GM10248 (cell line): ENCODE measurements around the gene KCTD8.

Experiments used
- CTCF ChIA-PET: fragments of 300-600 bp; sonication (Branson Sonifier 250); formaldehyde crosslinking; extraction: SDS; loops from one replicate; lab custom pipeline; 2021; ENCODE audit warnings: antibody characterized with exemption; lab: Yijun Ruan, JAX
- POLR2A ChIA-PET: fragments of 350-650 bp; sonication (Branson Sonifier 250); formaldehyde crosslinking; extraction: SDS; loops from one replicate; lab custom pipeline; 2020; ENCODE audit warnings: antibody characterized with exemption; lab: Yijun Ruan, JAX
- DNase-seq: peaks from one replicate; pipeline ENCODE4 v3.0.0; 2012; ENCODE audit errors: extremely low spot score
- TF ChIP-seq, protein P1 (sequence below): IDR thresholded peaks from 2 replicates; pipeline ENCODE4 v1.5.1; 2012; ENCODE audit warnings: mild to moderate bottlenecking, low read depth; ENCODE audit errors: extremely low read depth, missing control alignments, control extremely low read depth

Gene KCTD8

DNA sequence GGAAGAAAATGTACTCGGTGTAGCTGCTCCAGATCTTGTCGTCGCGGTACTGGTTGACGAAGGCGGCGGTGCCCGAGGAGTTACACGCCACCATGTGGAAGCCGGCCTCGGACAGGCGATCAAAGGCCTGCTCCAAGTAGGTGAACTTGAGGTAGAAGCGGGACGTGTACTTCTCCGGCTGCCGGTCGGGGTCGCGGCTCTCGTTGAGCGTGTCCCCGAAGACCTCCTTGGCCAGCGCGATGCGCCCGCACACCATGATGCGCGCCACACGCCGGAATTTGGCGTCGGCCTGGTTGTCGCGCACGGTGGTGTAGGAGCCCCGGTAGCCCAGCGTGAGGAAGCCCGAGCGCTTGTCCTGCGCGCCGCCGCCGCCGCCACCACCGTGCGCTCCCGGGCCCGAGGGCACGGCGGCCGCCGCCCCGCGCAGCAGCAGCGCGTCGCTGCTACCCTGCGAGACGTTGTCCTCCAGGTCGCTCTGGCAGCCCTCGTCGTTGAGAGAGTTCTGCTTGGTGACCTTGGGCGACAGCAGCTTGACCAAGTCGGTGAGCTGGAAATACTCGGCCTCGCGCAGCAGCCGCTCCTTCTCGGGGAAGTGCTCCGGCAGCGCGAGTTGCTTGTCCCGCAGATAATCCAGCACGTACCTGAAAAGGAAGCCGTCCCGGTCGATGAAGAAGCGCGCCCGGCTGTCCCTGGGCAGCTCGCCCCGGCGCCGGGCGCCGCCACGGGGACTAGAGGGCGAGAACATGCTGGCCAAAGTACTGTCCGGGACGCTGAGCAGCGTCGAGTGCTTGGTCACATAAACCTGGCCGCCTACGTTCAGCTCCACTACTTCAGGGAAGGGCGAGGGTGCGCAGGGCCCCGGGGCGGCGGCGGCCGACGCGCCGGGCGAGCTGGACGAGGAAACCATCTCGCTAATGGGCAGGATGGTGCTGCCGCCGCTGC, 775 bp downstream of the KCTD8 start:
- TF ChIP-seq, protein P1, sequence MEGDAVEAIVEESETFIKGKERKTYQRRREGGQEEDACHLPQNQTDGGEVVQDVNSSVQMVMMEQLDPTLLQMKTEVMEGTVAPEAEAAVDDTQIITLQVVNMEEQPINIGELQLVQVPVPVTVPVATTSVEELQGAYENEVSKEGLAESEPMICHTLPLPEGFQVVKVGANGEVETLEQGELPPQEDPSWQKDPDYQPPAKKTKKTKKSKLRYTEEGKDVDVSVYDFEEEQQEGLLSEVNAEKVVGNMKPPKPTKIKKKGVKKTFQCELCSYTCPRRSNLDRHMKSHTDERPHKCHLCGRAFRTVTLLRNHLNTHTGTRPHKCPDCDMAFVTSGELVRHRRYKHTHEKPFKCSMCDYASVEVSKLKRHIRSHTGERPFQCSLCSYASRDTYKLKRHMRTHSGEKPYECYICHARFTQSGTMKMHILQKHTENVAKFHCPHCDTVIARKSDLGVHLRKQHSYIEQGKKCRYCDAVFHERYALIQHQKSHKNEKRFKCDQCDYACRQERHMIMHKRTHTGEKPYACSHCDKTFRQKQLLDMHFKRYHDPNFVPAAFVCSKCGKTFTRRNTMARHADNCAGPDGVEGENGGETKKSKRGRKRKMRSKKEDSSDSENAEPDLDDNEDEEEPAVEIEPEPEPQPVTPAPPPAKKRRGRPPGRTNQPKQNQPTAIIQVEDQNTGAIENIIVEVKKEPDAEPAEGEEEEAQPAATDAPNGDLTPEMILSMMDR = no peak
- POLR2A ChIA-PET = no interaction called here
- peak; percentile 18 for DNase-seq
- CTCF ChIA-PET = interaction anchor here (1.0 to 4.0 kb wide), 8 partner anchors 10 to 182 kb away, joined by 3 to 24 read pairs (median 4); no protein-coding TSS in a partner anchor

DNA sequence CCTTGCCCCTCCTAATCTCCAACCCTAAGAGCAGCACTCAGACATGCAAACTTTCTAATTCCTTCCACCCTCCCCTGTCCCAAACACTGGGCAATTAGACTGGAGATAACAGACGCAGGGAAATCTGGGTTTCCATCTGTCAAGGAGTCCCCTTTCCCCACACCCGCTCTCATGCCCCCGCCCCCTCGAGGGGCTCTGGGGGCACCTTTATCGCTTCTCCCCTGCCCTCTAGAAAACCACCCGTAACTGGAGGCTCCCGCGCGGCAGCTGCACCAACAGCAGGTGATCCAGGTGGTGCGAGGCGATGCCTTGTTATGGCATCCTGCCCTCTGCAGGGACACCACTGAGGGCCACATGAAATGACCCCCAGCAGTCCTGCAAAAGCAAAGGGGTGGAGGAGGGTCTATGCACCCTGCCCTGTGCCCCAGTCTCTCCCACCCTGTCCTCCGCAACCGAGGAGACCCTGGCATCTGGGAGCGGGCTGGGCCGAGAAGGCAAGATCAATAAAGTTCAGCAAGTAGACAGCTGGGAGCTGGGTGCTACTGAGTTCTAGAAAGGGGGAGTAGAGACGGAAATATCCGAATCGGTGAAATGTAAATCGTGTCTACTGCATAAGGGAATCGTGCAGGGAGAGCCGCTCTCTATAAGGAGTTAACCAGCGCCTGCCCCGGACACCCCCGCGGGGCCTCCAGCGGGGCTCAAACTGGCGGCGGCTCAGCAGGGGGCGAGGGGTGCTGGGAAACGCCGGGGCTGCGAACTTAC, 1.6 kb downstream of the KCTD8 start:
- TF ChIP-seq, protein P1 = no peak
- CTCF ChIA-PET = interaction anchor here (0.9 to 4.0 kb wide), 2 partner anchors 16 to 30 kb away, joined by 3 to 24 read pairs; no protein-coding TSS in a partner anchor
- POLR2A ChIA-PET = no interaction called here
- DNase-seq = peak; percentile 15

DNA sequence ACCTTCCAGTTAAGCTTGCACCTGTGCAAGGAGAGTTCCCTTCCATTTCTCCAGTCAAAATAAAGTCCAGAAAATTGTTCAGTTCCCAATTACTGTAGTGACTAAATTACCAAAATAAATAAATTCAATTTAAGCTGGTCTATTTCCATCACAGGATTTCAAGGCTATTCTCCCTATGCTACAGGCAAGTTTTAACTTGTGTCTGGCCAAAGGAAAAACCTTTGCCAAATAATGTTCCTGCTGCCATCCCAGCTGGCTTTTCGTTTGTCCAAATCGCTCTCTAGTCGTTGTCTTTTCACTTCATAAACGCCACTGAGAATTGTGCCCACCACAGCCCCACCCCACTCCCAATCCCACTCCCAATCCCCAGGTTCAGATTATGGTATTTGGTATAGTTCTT, 2.4 kb downstream of the KCTD8 start:
- POLR2A ChIA-PET = no interaction called here
- TF ChIP-seq, protein P1 = no peak
- CTCF ChIA-PET = interaction anchor here (0.9 to 1.7 kb wide), 3 partner anchors 9 to 29 kb away, joined by 3 to 5 read pairs (median 4); no protein-coding TSS in a partner anchor
- no peak for DNase-seq

DNA sequence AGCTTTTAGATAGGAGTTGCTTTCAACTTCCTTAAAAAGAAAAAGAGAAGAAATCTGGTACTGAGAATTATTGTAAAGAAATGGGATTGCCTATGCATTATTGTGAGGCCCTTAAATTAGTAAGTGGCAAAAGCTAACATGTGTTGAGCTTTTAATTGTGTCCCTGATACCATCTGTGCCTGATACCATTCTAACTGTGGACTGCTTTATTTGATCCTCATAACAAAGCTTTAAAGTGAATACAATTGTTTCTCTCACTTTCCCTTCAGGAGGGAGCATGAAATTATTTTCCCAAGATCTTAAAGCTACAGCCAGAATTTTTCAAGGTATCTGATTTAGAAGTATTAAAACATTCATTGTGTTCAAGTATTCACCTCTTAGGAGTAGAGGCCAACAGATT, 9.9 kb downstream of the KCTD8 start:
- ChIA-PET POLR2A (no interaction called here), CTCF (interaction anchor here (1.3 to 2.4 kb wide), 2 partner anchors 10 to 24 kb away, joined by 3 to 9 read pairs; partner anchors contain the start of gene KCTD8)
- TF ChIP-seq, protein P1 = no peak
- DNase-seq = no peak

DNA sequence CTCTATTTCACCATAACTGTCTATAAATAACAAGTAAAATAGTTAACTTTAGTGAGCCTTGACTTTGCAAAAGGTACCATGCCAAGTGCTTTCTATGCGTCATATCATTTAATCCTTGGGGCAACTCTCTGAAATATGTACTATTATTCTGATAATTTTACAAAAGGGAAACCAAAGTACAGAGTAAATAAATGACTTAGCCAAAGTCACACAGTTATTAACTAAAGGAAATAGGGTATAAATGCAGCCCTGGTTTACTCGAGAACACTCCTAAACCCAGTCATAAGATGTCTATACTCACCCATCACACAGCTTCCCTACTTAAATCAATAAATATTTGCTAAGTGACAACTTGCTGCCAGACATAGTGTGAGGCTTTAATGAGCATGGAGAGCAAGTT, 14.4 kb downstream of the KCTD8 start:
- ChIA-PET CTCF (no interaction called here), POLR2A (no interaction called here)
- no peak for DNase-seq
- TF ChIP-seq, protein P1 = no peak

DNA sequence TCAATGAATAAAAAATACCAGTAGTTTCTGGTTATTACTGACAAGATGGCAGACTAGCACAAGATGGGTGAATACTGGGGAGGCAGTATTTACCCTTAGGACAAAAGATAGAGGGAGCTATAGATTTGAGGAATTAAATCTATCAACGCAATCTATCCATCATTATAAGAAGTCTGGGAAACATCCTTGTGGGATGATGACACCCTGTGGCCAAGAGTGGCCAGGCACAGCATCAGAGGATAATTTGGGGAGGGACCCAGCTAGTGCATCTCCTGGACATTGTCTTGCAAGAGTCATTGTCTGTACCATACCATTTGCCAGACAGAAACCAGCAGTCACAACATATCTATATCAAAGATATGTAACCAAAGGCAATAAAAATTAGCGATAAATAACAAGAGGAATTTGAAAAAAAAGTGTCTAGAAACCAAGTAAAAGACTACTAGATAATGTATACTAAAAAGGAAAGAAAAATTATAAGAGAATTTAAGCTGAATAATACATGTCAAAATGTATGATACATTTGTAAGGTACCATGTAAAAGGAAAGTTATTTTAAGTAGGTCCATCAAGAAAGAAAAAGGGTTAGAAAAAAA, 22.9 kb downstream of the KCTD8 start:
- TF ChIP-seq, protein P1 = peak; percentile 8
- CTCF ChIA-PET = no interaction called here
- no peak for DNase-seq
- POLR2A ChIA-PET = no interaction called here
